Measurements from ENCODE around the gene UBFD1.
"Not testable (repeated sequence)": the region's sequence is repeated elsewhere in the genome, so short reads cannot be mapped to it uniquely, and the experiment has no call there.

UBFD1 gene

GRCh38 chr16:23556881-23557778 is at the start of gene UBFD1, which contains the start of gene EARS2:
TSS of gene UBFD1 (plus strand) at chr16:23557727. CDS start at chr16:23557743, 16 bp downstream.
TSS of gene EARS2 (minus strand) at chr16:23557350. CDS start at chr16:23557343, 7 bp downstream.
- peak; percentile 97 for DNase-seq (ENCODE audit: low spot score)

GRCh38 chr16:23508589-23509440 is 48.7 kb upstream of the UBFD1 start:
- no peak for DNase-seq (ENCODE audit: low spot score)

GRCh38 chr16:23509441-23509754 is 48.1 kb upstream of the UBFD1 start:
- DNase-seq (ENCODE audit: low spot score) = no peak

GRCh38 chr16:23509782-23510163 is 47.8 kb upstream of the UBFD1 start:
- DNase-seq (ENCODE audit: low spot score) = peak; percentile 7

- DNase-seq (ENCODE audit: low spot score) = peak; percentile 85
These were observed 47.2 kb upstream of the UBFD1 start, which contains the start of gene GGA2 for GRCh38 chr16:23510164-23510914. TSS of gene GGA2 (minus strand) at chr16:23510494. CDS start at chr16:23510411, 83 bp downstream.

GRCh38 chr16:23510915-23511270 is 46.6 kb upstream of the UBFD1 start:
- DNase-seq (ENCODE audit: low spot score) = not testable (repeated sequence)

- DNase-seq (ENCODE audit: low spot score) = no peak
These were observed 45.8 kb upstream of the UBFD1 start for GRCh38 chr16:23511731-23512130.

- no peak for DNase-seq (ENCODE audit: low spot score)
These were observed 45.3 kb upstream of the UBFD1 start for GRCh38 chr16:23512168-23512695.

- DNase-seq (ENCODE audit: low spot score) = no peak
These were observed 43.0 kb upstream of the UBFD1 start for GRCh38 chr16:23514381-23515152.

GRCh38 chr16:23515881-23516280 is 41.6 kb upstream of the UBFD1 start:
- DNase-seq (ENCODE audit: low spot score) = no peak

GRCh38 chr16:23516366-23517137 is 41.0 kb upstream of the UBFD1 start:
- DNase-seq (ENCODE audit: low spot score) = no peak

GRCh38 chr16:23518435-23518891 is 39.1 kb upstream of the UBFD1 start:
- DNase-seq (ENCODE audit: low spot score) = no peak

GRCh38 chr16:23519282-23519681 is 38.2 kb upstream of the UBFD1 start:
- DNase-seq (ENCODE audit: low spot score) = no peak

GRCh38 chr16:23520500-23520899 is 37.0 kb upstream of the UBFD1 start:
- no peak for DNase-seq (ENCODE audit: low spot score)

GRCh38 chr16:23521037-23521743 is 36.3 kb upstream of the UBFD1 start:
- no peak for DNase-seq (ENCODE audit: low spot score)

GRCh38 chr16:23521965-23522364 is 35.6 kb upstream of the UBFD1 start:
- no peak for DNase-seq (ENCODE audit: low spot score)

- no peak for DNase-seq (ENCODE audit: low spot score)
These were observed 34.2 kb upstream of the UBFD1 start for GRCh38 chr16:23523321-23523720.

GRCh38 chr16:23523876-23524385 is 33.6 kb upstream of the UBFD1 start:
- no peak for DNase-seq (ENCODE audit: low spot score)

- no peak for DNase-seq (ENCODE audit: low spot score)
These were observed 32.6 kb upstream of the UBFD1 start for GRCh38 chr16:23524886-23525285.
